ENCODE measurements around the gene FLAD1.

The FLAD1 gene

GRCh38 chr1:154969246-154969645, 13.9 kb upstream of the FLAD1 start:
- peak overlapping the region; percentile 79 for H3K4me3 ChIP-seq (ENCODE audit: control insufficient read depth, low read depth, low read length)
- DNase-seq (ENCODE audit: low read depth): no peak
- no peak for TF ChIP-seq CTCF (conservative IDR thresholded peaks at IDR 0.05; ENCODE audit: control insufficient read depth, insufficient read depth, low read depth, low read length)

DNA sequence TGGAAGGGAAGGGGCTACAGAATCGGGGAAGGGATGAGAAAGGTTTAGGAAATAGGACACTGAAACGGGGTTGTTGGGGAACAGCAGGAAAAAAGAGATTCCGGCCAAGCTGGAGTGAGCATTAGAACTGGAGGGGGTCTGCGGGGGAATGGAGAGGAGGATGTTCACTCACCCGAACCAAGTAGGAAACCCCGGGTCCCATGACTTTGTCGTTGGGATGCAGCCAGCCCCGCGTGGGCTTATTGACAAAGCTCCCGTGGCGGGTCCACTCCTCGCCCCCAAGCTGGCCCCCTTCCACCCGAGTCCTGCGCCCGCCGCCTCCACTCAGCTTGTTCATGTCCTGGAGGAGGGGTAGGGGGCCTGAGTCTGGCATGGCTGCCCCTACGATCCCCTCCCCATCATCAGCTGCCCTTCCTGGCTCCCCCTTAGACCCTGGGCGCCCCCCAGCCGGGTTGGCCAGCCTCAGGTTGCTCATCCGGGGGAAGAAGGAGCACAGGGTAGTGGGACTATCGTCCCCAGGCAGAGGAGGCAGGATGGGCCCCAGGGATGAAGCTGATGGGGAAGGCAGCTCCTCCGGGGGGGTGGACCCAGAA, 13.2 kb upstream of the FLAD1 start:
- H3K4me3 ChIP-seq (ENCODE audit: control insufficient read depth, low read depth, low read length): peak overlapping the region; percentile 79
- no peak for DNase-seq (ENCODE audit: low read depth)
- TF ChIP-seq CTCF (conservative IDR thresholded peaks at IDR 0.05; ENCODE audit: control insufficient read depth, insufficient read depth, low read depth, low read length): no peak

DNA sequence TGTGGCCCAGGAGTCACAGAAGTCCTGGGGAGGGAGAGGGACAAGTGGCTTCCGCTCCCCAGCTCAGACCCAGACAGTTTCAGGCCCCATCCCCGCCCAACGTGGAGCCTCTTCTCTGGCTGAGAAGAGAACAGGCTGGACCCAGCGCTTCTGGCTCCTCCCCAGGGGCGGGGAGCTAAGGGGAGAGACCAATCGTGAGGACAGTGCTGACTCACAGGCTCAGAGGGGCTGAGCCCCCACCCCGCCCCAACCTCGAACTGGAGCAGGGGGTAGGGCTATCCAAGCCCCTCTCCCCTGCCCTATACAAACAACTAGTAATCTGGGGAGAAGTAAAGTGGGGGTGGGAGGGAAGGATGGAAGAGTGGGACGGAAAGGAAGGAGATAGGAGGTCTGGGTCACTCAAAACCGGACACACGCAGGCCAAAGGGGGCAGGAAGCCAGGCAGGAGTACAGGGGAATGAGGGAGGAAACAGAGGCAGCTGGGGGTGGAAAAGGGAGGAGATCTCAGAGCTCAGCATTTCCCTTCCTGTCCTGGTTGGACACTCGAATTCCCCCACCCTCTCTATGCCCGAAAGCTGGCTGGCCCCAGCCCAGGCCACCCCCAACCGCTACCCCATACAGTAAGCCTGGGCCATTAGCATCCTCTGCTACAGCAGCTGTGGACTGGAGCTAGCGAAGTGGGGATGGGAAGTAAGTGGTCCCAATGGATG, 12.4 kb upstream of the FLAD1 start, which contains the start of gene SHC1:
Gene SHC1 (minus strand): TSS at position 117 of the 710 bp plus-strand sequence. CDS start 221 bp downstream, outside the sequence.
- H3K4me3 ChIP-seq (ENCODE audit: control insufficient read depth, low read depth, low read length): peak within 1 kb of the TSS; percentile 79
- no peak for TF ChIP-seq CTCF (conservative IDR thresholded peaks at IDR 0.05; ENCODE audit: control insufficient read depth, insufficient read depth, low read depth, low read length)
- peak; percentile 94 for DNase-seq (ENCODE audit: low read depth)

DNA sequence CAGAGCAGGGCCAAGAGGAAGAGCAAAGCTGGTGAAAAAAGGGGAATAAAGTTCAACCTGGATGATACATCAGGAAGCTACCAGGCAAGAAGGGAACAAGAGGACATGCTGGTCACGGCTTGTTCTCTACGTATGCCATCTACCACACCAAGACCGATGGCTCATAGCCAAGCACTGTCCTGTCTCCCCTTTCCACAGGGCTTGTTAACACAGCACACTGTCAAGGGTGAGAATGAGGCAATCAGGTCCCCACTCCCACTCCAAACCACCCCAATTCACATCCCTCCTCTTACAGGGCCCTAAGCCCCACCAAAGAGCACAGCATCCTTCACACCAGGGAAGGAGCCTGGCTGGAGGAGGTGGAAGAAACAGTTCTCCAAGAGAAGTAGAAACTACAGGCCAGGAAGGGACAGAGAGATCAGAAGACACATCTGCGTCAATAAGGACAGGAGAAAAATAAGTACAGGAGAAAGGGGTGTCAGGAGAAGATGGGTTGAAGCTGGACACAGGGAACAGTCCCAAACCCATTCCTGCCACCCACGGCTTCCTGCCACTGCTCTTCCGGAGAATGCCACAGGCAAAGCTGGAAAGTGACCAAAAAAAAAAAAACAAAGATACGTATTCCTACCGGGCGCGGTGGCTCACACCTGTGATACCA, 11.7 kb upstream of the FLAD1 start:
- TF ChIP-seq CTCF (conservative IDR thresholded peaks at IDR 0.05; ENCODE audit: control insufficient read depth, insufficient read depth, low read depth, low read length): no peak
- H3K4me3 ChIP-seq (ENCODE audit: control insufficient read depth, low read depth, low read length): peak overlapping the region; percentile 79
- no peak for DNase-seq (ENCODE audit: low read depth)

DNA sequence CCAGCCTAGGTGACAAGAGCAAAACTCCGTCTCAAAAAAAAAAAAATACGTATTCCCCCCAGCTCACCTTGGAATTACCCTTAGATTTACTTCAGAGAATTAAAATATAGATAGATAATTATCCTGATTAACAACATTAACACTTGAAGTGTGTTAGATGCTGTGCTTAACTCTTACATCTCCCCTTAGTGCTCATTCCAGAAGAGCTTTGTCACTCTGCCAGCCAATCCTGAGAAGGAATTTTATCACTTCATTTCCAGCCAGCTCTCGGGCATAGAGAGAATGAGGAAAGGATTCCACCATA, 11.0 kb upstream of the FLAD1 start:
- H3K4me3 ChIP-seq (ENCODE audit: control insufficient read depth, low read depth, low read length): peak overlapping the region; percentile 88
- DNase-seq (ENCODE audit: low read depth): no peak
- no peak for TF ChIP-seq CTCF (conservative IDR thresholded peaks at IDR 0.05; ENCODE audit: control insufficient read depth, insufficient read depth, low read depth, low read length)

- DNase-seq (ENCODE audit: low read depth): peak; percentile 88
- peak overlapping the region; percentile 88 for H3K4me3 ChIP-seq (ENCODE audit: control insufficient read depth, low read depth, low read length)
- no peak for TF ChIP-seq CTCF (conservative IDR thresholded peaks at IDR 0.05; ENCODE audit: control insufficient read depth, insufficient read depth, low read depth, low read length)
These were observed 10.4 kb upstream of the FLAD1 start for GRCh38 chr1:154972517-154973343.
